ENCODE measurements around the gene FAM72D. TPM values are rescaled to one million over a fixed set of nuclear protein-coding genes. Genes with fewer than 3 reads are reported as not detected.
"Not testable (repeated sequence)": the region's sequence is repeated elsewhere in the genome, so short reads cannot be mapped to it uniquely, and the experiment has no call there.

Gene FAM72D
- total RNA-seq = 1 to 10 TPM; 9.4 to 9.6 TPM
- polyA plus RNA-seq = not detected

- CTCF ChIA-PET; H3K9me3 ChIP-seq (ENCODE audit: low read length); POLR2A ChIA-PET; H3K4me3 ChIP-seq (ENCODE audit: low read length); H3K27me3 ChIP-seq (ENCODE audit: insufficient read depth, low read length, poor library complexity, severe bottlenecking); H3K4me1 Mint-ChIP-seq; H3K36me3 ChIP-seq (ENCODE audit: insufficient read depth, low read length); H3K27me3 Mint-ChIP-seq; DNase-seq; H3K9me3 Mint-ChIP-seq; H3K36me3 Mint-ChIP-seq; H3K27ac Mint-ChIP-seq; H3K27ac ChIP-seq (ENCODE audit: low read depth, low read length); H3K4me1 ChIP-seq (ENCODE audit: insufficient read depth, low read length): not testable (repeated sequence)
- H3K4me3 Mint-ChIP-seq = peak within 1 kb of the TSS in 3 of 7 donors; percentile 41 to 96 (median 47)
Observed at GRCh38 chr1:145095284-145096057, at the start of gene FAM72D, which contains the start of gene SRGAP2B. Gene FAM72D, plus strand, starts transcription at chr1:145095974. Its CDS starts 874 bp downstream, at chr1:145096848. Gene SRGAP2B, minus strand, starts transcription at chr1:145095328. Its CDS starts 2,427 bp downstream, at chr1:145092901.

GRCh38 chr1:145047553-145047952 is 48.2 kb upstream of the FAM72D start:
- H3K9me3 Mint-ChIP-seq; H3K4me3 ChIP-seq (ENCODE audit: low read length); H3K4me3 Mint-ChIP-seq; H3K4me1 Mint-ChIP-seq; H3K27ac ChIP-seq (ENCODE audit: low read depth, low read length); H3K36me3 ChIP-seq (ENCODE audit: insufficient read depth, low read length); CTCF ChIA-PET; H3K9me3 ChIP-seq (ENCODE audit: low read length); DNase-seq; H3K27me3 Mint-ChIP-seq; H3K27ac Mint-ChIP-seq; H3K36me3 Mint-ChIP-seq; H3K4me1 ChIP-seq (ENCODE audit: insufficient read depth, low read length); POLR2A ChIA-PET; H3K27me3 ChIP-seq (ENCODE audit: insufficient read depth, low read length, poor library complexity, severe bottlenecking): not testable (repeated sequence)

GRCh38 chr1:145048181-145048856 is 47.5 kb upstream of the FAM72D start:
- CTCF ChIA-PET; H3K9me3 Mint-ChIP-seq; DNase-seq; H3K27ac ChIP-seq (ENCODE audit: low read depth, low read length); H3K27me3 Mint-ChIP-seq; H3K36me3 ChIP-seq (ENCODE audit: insufficient read depth, low read length); H3K4me1 ChIP-seq (ENCODE audit: insufficient read depth, low read length); H3K4me3 Mint-ChIP-seq; H3K27ac Mint-ChIP-seq; H3K4me1 Mint-ChIP-seq; H3K9me3 ChIP-seq (ENCODE audit: low read length); H3K27me3 ChIP-seq (ENCODE audit: insufficient read depth, low read length, poor library complexity, severe bottlenecking); POLR2A ChIA-PET; H3K4me3 ChIP-seq (ENCODE audit: low read length); H3K36me3 Mint-ChIP-seq: not testable (repeated sequence)

DNA sequence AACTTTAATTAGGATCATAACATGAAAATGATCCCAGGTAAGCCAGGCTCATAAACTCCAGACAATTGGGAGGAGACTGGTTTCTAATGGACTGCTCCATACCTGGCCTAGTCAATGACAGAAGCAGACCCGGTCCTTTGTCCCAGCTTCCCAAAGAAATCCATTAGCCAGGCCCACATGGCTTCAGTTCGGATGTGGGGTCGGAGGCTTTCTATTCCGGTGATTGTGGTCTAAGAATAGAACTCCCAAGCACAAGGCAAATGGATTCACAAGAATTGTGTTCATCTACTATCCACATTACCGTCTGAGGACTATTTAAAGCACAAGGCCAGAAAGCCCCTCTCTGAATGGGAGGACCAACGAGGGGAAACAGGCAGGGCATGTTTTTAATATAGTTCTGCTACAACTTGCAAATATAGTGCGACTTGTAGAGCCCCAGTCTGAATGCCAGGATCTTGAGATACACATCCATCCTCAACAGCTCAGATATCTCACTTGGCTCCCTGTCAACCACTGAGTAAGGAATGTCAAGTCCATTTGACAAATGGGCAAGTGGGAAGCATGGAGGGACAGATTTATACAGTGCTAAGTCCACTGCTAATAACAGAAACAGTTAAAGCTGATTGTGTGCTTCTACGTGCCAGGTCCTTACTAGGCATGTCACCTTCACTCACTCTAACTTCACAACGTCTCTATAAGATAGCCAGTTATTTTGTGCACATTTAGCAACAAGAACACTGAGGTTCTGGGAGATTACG is 43.6 kb upstream of the FAM72D start:
- H3K4me3 ChIP-seq (ENCODE audit: low read length); H3K9me3 Mint-ChIP-seq; H3K4me1 ChIP-seq (ENCODE audit: insufficient read depth, low read length); H3K27ac ChIP-seq (ENCODE audit: low read depth, low read length); H3K27ac Mint-ChIP-seq; DNase-seq; H3K27me3 ChIP-seq (ENCODE audit: insufficient read depth, low read length, poor library complexity, severe bottlenecking); H3K27me3 Mint-ChIP-seq; H3K36me3 Mint-ChIP-seq; H3K4me1 Mint-ChIP-seq; H3K4me3 Mint-ChIP-seq; POLR2A ChIA-PET; CTCF ChIA-PET; H3K36me3 ChIP-seq (ENCODE audit: insufficient read depth, low read length); H3K9me3 ChIP-seq (ENCODE audit: low read length): not testable (repeated sequence)

GRCh38 chr1:145053428-145053827 is 42.3 kb upstream of the FAM72D start:
- H3K27ac ChIP-seq (ENCODE audit: low read depth, low read length); H3K4me3 ChIP-seq (ENCODE audit: low read length); H3K27me3 ChIP-seq (ENCODE audit: insufficient read depth, low read length, poor library complexity, severe bottlenecking); H3K4me1 Mint-ChIP-seq; H3K27me3 Mint-ChIP-seq; H3K9me3 Mint-ChIP-seq; CTCF ChIA-PET; H3K9me3 ChIP-seq (ENCODE audit: low read length); DNase-seq; H3K27ac Mint-ChIP-seq; H3K36me3 Mint-ChIP-seq; H3K36me3 ChIP-seq (ENCODE audit: insufficient read depth, low read length); POLR2A ChIA-PET; H3K4me3 Mint-ChIP-seq; H3K4me1 ChIP-seq (ENCODE audit: insufficient read depth, low read length): not testable (repeated sequence)

DNA sequence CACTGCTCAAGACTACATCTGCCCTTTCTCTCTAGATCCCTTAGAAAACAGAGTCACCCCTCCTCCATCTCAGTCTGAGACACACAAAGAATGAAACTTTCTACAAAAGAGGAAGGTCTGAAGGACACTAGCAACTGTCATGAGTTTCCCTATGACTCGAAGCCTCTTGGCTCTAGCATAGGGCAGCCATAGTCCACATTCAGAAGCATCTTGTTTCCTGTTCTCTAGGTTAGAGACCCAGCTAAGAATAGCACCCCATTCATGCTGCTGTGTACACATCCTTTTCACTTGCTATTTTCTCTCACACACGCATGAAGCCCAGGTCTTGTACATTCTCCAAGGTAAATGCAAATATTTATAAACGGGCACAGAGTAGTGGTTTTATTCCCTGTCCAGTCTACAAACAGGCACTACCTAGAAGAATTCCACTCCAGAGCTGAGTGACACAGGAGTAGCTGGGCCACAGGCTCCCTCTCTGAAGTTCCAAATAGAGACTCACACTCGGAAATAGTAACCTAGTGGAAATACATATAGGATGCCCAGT is 40.5 kb upstream of the FAM72D start:
- H3K4me3 Mint-ChIP-seq; H3K9me3 Mint-ChIP-seq; H3K27ac ChIP-seq (ENCODE audit: low read depth, low read length); H3K4me3 ChIP-seq (ENCODE audit: low read length); H3K9me3 ChIP-seq (ENCODE audit: low read length); H3K36me3 Mint-ChIP-seq; CTCF ChIA-PET; H3K4me1 Mint-ChIP-seq; H3K4me1 ChIP-seq (ENCODE audit: insufficient read depth, low read length); H3K36me3 ChIP-seq (ENCODE audit: insufficient read depth, low read length); H3K27me3 Mint-ChIP-seq; DNase-seq; H3K27ac Mint-ChIP-seq; POLR2A ChIA-PET; H3K27me3 ChIP-seq (ENCODE audit: insufficient read depth, low read length, poor library complexity, severe bottlenecking): not testable (repeated sequence)

DNA sequence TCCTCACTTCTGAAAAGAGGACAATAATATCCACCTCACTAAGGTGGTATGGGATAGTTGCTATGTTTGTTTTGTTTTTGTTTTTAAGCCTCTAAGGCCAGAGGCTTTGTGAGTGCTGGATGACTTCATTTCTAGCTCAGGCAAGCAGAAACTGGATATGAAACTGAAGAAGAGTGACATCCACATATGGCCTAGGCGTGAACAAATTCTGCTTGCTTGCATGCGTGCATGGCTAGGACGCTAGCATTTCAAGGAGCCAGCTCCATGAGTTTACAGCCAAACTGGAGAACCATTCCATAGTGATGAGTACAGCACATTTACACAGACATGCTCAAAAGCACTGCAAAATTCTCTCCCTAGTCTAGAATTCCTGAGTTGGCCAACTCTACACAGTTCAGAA is 37.6 kb upstream of the FAM72D start:
- H3K4me1 Mint-ChIP-seq; H3K4me3 Mint-ChIP-seq; H3K27ac Mint-ChIP-seq; H3K36me3 Mint-ChIP-seq; H3K9me3 Mint-ChIP-seq; H3K27me3 ChIP-seq (ENCODE audit: insufficient read depth, low read length, poor library complexity, severe bottlenecking); DNase-seq; H3K4me3 ChIP-seq (ENCODE audit: low read length); H3K4me1 ChIP-seq (ENCODE audit: insufficient read depth, low read length); H3K27me3 Mint-ChIP-seq; POLR2A ChIA-PET; H3K36me3 ChIP-seq (ENCODE audit: insufficient read depth, low read length); CTCF ChIA-PET; H3K9me3 ChIP-seq (ENCODE audit: low read length); H3K27ac ChIP-seq (ENCODE audit: low read depth, low read length): not testable (repeated sequence)

DNA sequence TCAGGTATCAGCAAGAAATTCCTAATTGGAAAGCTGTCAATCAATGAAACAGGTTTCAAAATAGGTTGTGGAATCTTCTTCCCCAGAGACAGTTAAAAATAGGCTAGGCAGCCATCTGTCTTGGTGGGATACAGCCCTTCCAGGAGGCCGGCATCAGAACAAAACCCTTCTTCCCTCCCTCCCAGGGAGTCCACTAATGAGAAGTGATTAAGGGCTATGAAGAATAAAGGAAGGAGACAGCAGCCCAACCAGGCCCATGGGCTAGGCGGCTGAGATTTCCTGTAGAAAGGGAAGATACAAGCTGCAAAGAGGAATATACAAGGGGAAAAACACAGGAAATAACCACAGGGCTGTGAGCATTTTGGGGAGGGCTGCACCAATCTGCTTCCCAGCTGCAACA is 32.5 kb upstream of the FAM72D start:
- CTCF ChIA-PET; H3K27me3 Mint-ChIP-seq; H3K36me3 ChIP-seq (ENCODE audit: insufficient read depth, low read length); H3K4me1 ChIP-seq (ENCODE audit: insufficient read depth, low read length); H3K4me3 ChIP-seq (ENCODE audit: low read length); H3K4me3 Mint-ChIP-seq; H3K27ac Mint-ChIP-seq; POLR2A ChIA-PET; H3K27ac ChIP-seq (ENCODE audit: low read depth, low read length); H3K9me3 Mint-ChIP-seq; H3K9me3 ChIP-seq (ENCODE audit: low read length); H3K4me1 Mint-ChIP-seq; DNase-seq; H3K36me3 Mint-ChIP-seq; H3K27me3 ChIP-seq (ENCODE audit: insufficient read depth, low read length, poor library complexity, severe bottlenecking): not testable (repeated sequence)
